Neural progenitor cell (in vitro differentiated cells): ENCODE results near the gene SERPINI1. TPM values are rescaled to one million over a fixed set of nuclear protein-coding genes. Genes with fewer than 3 reads are reported as not detected.

Source experiments
- DNase-seq: peaks from one replicate; pipeline ENCODE4 v3.0.0-alpha.2; 2016; ENCODE audit warnings: low spot score
- H2AFZ ChIP-seq: fragments of 200-600 bp; sonication (generic); replicated peaks from 2 replicates; pipeline ENCODE4 v1.6.1; 2016; ENCODE audit warnings: antibody characterized with exemption
- H3F3A ChIP-seq: fragments of 200-600 bp; sonication (generic); 2 replicates; pipeline ENCODE4 v1.6.1; 2016; ENCODE audit warnings: antibody characterized with exemption, low read depth
- H3K27ac ChIP-seq: fragments of 200-600 bp; sonication (generic); 2 replicates; pipeline ENCODE4 v1.5.1; 2016; ENCODE audit warnings: mild to moderate bottlenecking
- H3K27me3 ChIP-seq: fragments of 200-600 bp; sonication (generic); 2 replicates; pipeline ENCODE4 v1.6.1; 2016; ENCODE audit warnings: mild to moderate bottlenecking, moderate library complexity
- H3K36me3 ChIP-seq: fragments of 200-600 bp; sonication (generic); 2 replicates; pipeline ENCODE4 v1.5.1; 2016
- H3K4me1 ChIP-seq: fragments of 200-600 bp; sonication (generic); 2 replicates; pipeline ENCODE4 v1.6.1; 2016; ENCODE audit warnings: mixed run types
- H3K4me2 ChIP-seq: fragments of 200-600 bp; sonication (generic); 2 replicates; pipeline ENCODE4 v1.6.1; 2016
- H3K4me3 ChIP-seq: fragments of 200-600 bp; sonication (generic); 2 replicates; pipeline ENCODE4 v1.5.1; 2016
- H3K79me2 ChIP-seq: fragments of 200-600 bp; sonication (generic); 2 replicates; pipeline ENCODE4 v1.6.1; 2016; ENCODE audit warnings: low read depth
- H3K9ac ChIP-seq: fragments of 200-600 bp; sonication (generic); 2 replicates; pipeline ENCODE4 v1.6.1; 2016
- H3K9me3 ChIP-seq: fragments of 200-600 bp; sonication (generic); 2 replicates; pipeline ENCODE4 v1.5.1; 2016; ENCODE audit warnings: low read depth
- H4K20me1 ChIP-seq: fragments of 200-600 bp; sonication (generic); 2 replicates; pipeline ENCODE4 v1.6.1; 2016; ENCODE audit warnings: low read depth
- H3K27ac Mint-ChIP-seq: 3 replicates; pipeline ENCODE4 v1.8.0; 2021; ENCODE audit warnings: mixed read lengths
- H3K27me3 Mint-ChIP-seq: 2 replicates; pipeline ENCODE4 v1.8.0; 2022; ENCODE audit warnings: low read depth, mild to moderate bottlenecking, inconsistent platforms, moderate library complexity, mixed read lengths; ENCODE audit not compliant: insufficient read depth
- H3K36me3 Mint-ChIP-seq: 3 replicates; pipeline ENCODE4 v1.8.0; 2021; ENCODE audit warnings: mixed read lengths
- H3K4me1 Mint-ChIP-seq: 3 replicates; pipeline ENCODE4 v1.8.0; 2021; ENCODE audit warnings: mixed read lengths
- H3K4me3 Mint-ChIP-seq: 3 replicates; pipeline ENCODE4 v1.8.0; 2021; ENCODE audit warnings: mild to moderate bottlenecking, moderate library complexity, mixed read lengths
- H3K9me3 Mint-ChIP-seq: 3 replicates; pipeline ENCODE4 v1.8.0; 2020; ENCODE audit warnings: mixed read lengths
- EZH2 ChIP-seq: fragments of 200-600 bp; sonication (generic); IDR thresholded peaks from 2 replicates; pipeline ENCODE4 v1.6.1; 2017; ENCODE audit warnings: antibody characterized with exemption, mild to moderate bottlenecking, moderate library complexity
- EZH2phosphoT487 ChIP-seq: fragments of 200-600 bp; sonication (generic); IDR thresholded peaks from 2 replicates; pipeline ENCODE4 v1.6.1; 2017; ENCODE audit warnings: antibody characterized with exemption
- total RNA-seq: library from RNA; depleted of rRNA; stranded (reverse); fragments of >200 nt; gene quantifications from 2 replicates; pipeline ENCODE4 v1.2.3, GENCODE V29; 2015; ENCODE audit warnings: low replicate concordance
- TF ChIP-seq, protein P1 (sequence below): fragments of 200-600 bp; sonication (generic); IDR thresholded peaks from 2 replicates; pipeline ENCODE4 v1.5.1; 2017; ENCODE audit warnings: antibody characterized with exemption, mild to moderate bottlenecking

The SERPINI1 gene, protein sequence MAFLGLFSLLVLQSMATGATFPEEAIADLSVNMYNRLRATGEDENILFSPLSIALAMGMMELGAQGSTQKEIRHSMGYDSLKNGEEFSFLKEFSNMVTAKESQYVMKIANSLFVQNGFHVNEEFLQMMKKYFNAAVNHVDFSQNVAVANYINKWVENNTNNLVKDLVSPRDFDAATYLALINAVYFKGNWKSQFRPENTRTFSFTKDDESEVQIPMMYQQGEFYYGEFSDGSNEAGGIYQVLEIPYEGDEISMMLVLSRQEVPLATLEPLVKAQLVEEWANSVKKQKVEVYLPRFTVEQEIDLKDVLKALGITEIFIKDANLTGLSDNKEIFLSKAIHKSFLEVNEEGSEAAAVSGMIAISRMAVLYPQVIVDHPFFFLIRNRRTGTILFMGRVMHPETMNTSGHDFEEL
- total RNA-seq: 8.9 and 9.0 TPM in 2 replicates

DNA sequence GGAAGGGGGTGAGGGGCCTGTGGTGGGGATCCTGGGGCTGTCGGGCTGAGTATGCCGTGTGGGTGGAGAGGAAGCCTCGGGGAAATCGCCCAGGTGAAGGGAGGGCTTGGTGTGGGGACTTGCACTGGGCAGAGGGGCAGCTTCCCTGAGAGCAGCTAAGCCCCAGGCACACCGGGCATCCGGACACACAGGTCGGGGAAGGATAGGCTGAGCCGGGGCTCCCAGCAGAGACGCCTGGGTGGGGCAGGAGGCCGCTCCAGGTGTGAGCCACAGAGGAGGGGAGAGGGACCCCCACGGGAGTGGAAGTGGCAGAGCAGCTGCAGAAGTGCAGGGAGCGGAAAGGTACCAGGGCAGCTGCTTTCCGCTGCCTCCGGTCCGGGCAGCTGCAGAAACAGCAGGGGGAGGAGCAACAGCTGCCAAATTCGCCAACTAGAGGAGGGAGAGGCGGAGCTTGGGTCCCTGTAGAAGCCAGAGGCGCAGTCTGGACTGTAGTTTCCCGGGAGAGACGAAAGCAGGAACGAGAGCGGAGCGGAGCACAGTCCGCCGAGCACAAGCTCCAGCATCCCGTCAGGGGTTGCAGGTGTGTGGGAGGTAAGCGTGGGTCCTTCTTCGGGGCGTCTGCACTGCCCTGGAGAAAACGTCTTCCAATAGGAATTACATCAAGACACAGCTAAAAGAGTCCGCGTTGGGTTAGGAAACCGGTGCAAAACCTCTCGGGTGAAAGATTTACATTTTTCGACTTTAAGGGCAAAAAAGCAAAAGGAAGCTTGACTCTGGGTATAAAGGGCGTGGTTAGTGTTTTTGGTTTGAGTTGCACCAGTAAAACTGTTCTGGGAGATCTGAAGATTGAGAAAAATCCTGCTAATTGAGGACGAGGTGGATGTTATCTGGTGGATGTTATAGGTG is at the start of gene SERPINI1:
SERPINI1 (plus strand) TSS at position 489 of the 906 bp plus-strand sequence. CDS start 53,408 bp downstream, outside the sequence.
- Mint-ChIP-seq H3K9me3 (no peaks in the 10 kb centered on the region), H3K27ac (no peak within 1 kb of the TSS), H3K4me1 (peaks cover 13% of the 10 kb centered on the region), H3K36me3 (no peaks in the 10 kb centered on the region), H3K27me3 (no peaks in the 10 kb centered on the region), H3K4me3 (no peak within 1 kb of the TSS)
- Histone ChIP-seq H3K9ac (peak within 1 kb of the TSS; percentile 67), H3K79me2 (peaks cover 47% of the 10 kb centered on the region), H3K4me1 (peaks cover 16% of the 10 kb centered on the region), H2AFZ (peak within 1 kb of the TSS; percentile 90), H3K36me3 (no peaks in the 10 kb centered on the region), H3K9me3 (no peaks in the 10 kb centered on the region), H3K27me3 (no peaks in the 10 kb centered on the region), H4K20me1 (peaks cover 36% of the 10 kb centered on the region), H3K4me3 (peak within 1 kb of the TSS; percentile 76), H3F3A (peaks cover 16% of the 10 kb centered on the region), H3K27ac (peak within 1 kb of the TSS; percentile 91), H3K4me2 (peak within 1 kb of the TSS; percentile 87)
- peak; percentile 97 for DNase-seq
- TF ChIP-seq EZH2 (no peak), EZH2phosphoT487 (no peak)
- TF ChIP-seq, protein P1, sequence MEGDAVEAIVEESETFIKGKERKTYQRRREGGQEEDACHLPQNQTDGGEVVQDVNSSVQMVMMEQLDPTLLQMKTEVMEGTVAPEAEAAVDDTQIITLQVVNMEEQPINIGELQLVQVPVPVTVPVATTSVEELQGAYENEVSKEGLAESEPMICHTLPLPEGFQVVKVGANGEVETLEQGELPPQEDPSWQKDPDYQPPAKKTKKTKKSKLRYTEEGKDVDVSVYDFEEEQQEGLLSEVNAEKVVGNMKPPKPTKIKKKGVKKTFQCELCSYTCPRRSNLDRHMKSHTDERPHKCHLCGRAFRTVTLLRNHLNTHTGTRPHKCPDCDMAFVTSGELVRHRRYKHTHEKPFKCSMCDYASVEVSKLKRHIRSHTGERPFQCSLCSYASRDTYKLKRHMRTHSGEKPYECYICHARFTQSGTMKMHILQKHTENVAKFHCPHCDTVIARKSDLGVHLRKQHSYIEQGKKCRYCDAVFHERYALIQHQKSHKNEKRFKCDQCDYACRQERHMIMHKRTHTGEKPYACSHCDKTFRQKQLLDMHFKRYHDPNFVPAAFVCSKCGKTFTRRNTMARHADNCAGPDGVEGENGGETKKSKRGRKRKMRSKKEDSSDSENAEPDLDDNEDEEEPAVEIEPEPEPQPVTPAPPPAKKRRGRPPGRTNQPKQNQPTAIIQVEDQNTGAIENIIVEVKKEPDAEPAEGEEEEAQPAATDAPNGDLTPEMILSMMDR: no peak

- TF ChIP-seq, protein P1: no peak
- TF ChIP-seq EZH2 (no peak), EZH2phosphoT487 (no peak)
- Mint-ChIP-seq H3K4me1 (no peaks in the 10 kb centered on the region), H3K4me3 (no peak overlapping the region), H3K36me3 (peaks cover 10% of the 10 kb centered on the region), H3K27me3 (no peaks in the 10 kb centered on the region), H3K27ac (no peak overlapping the region), H3K9me3 (no peaks in the 10 kb centered on the region)
- Histone ChIP-seq H3K9ac (no peak overlapping the region), H3K4me3 (no peak overlapping the region), H3K36me3 (peaks cover 7% of the 10 kb centered on the region), H3K79me2 (no peaks in the 10 kb centered on the region), H4K20me1 (no peaks in the 10 kb centered on the region), H3K4me1 (no peaks in the 10 kb centered on the region), H2AFZ (no peak overlapping the region), H3K9me3 (no peaks in the 10 kb centered on the region), H3K27me3 (no peaks in the 10 kb centered on the region), H3K27ac (no peak overlapping the region), H3F3A (no peaks in the 10 kb centered on the region), H3K4me2 (no peak overlapping the region)
- no peak for DNase-seq
Observed at GRCh38 chr3:167691366-167691765, 44.2 kb upstream of the SERPINI1 start.

- H3K27ac ChIP-seq: no peak overlapping the region
- no peak overlapping the region for H3K4me3 ChIP-seq
- H3K36me3 Mint-ChIP-seq: peaks cover 12% of the 10 kb centered on the region
- H2AFZ ChIP-seq: no peak overlapping the region
- no peak overlapping the region for H3K4me3 Mint-ChIP-seq
- no peaks in the 10 kb centered on the region for H3K27me3 Mint-ChIP-seq
- no peaks in the 10 kb centered on the region for H3K27me3 ChIP-seq
- TF ChIP-seq EZH2: no peak
- TF ChIP-seq, protein P1: no peak
- TF ChIP-seq EZH2phosphoT487: no peak
- H3K27ac Mint-ChIP-seq: no peak overlapping the region
- H3K36me3 ChIP-seq: peaks cover 7% of the 10 kb centered on the region
- no peaks in the 10 kb centered on the region for H3K9me3 Mint-ChIP-seq
- peaks cover 4% of the 10 kb centered on the region for H4K20me1 ChIP-seq
- H3K4me1 Mint-ChIP-seq: no peaks in the 10 kb centered on the region
- H3K79me2 ChIP-seq: no peaks in the 10 kb centered on the region
- DNase-seq: no peak
- H3K4me1 ChIP-seq: no peaks in the 10 kb centered on the region
- no peak overlapping the region for H3K4me2 ChIP-seq
- H3K9ac ChIP-seq: no peak overlapping the region
- no peaks in the 10 kb centered on the region for H3F3A ChIP-seq
- no peaks in the 10 kb centered on the region for H3K9me3 ChIP-seq
Observed at GRCh38 chr3:167694121-167694520, 41.4 kb upstream of the SERPINI1 start.
